ENCODE results near the gene KRT12.

KRT12 gene

DNA sequence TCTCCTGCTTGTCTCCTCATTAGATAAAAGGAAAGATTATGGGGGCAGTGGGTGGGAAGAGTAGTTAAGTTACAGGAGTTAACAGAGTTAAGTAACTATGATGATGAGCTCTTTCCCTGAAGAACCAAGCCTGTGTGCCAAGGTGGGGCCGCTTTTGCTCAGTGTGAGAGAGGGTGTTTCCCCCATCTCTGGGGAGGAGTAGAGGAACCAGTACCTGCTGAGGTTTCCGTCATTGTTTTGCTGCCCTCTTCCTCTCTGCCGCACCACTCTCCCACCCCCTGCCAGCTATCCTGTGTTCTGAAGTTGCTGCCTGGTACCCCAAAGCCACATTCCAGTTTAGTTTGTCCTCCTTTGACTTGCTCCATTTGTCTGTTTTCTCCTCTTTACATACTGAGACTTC, 23.8 kb downstream of the KRT12 start:
- no peak for DNase-seq (ENCODE audit: low spot score)

DNA sequence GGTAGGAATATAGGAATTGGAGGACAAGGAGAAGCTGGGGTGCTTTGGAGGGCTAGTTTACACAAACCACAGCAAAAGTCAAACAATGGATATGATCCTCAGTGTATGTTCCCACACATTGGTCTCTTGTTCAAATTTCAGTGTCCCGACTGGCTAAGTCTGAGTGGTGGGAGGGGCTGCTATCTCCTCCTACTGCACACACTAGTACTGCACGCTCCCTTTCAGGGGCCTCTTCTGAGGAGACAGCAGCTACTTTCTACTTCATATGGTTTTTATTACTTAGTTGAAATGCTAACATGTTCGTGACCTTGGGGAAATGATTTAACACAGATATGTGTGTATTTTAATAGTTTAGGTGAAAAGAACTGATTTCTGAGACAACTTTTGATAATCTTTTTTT, 25.8 kb downstream of the KRT12 start:
- DNase-seq (ENCODE audit: low spot score): no peak

DNA sequence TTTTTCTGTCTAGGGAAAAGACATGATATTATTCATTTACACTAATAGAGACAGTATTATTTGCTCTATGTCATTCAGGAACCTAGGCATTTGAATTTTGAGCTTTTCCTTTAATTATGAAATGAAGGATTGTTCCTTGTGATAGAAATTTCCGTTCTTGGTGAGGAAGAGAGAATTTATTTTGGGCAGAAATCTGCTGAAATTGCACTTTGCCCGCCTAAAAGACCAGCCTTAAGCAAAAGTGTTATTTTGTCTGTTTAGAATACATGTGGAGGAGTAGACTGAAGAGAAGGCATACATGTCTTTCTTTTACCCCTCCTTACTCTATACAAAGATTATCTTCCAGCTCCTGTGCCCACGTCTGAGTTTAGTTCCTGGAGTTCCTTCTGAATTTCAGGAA, 27.8 kb downstream of the KRT12 start:
- no peak for DNase-seq (ENCODE audit: low spot score)

DNA sequence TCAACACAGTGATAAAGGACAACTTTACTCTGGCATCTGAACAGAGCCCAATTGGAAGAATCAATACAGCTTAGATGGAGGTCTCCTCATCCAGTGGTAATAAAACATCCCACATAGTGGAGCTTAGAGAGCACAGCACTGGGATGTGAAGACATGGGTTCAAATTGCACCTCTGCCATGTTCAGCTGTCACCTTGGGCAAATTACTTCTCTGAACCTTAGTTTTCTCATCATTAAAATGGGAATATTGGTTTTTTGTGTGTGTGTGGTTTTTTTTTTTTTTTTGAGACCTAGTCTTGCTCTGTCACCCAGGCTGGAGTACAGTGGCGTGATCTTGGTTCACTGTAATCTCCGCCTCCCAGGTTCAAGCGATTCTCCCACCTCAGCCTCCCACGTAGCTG, 31.0 kb downstream of the KRT12 start:
- DNase-seq (ENCODE audit: low spot score): no peak

DNA sequence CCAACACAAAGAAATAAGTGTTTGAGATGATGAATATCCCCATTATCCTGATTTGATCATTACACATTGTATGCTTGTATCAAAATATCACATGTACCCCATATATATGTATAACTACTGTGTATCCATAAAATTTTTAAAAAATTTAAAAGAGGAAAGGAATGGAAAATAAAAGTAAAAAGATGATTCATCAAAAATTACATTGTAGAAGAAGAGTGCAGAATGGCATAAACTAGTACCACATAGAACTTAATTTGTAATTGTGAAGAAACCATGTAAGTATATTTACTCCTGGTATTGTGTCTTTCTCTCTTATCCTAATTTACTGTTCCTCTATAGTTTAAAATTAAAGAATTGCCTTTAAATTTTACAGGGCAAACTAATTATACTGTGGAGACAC, 33.1 kb downstream of the KRT12 start:
- no peak for DNase-seq (ENCODE audit: low spot score)

DNA sequence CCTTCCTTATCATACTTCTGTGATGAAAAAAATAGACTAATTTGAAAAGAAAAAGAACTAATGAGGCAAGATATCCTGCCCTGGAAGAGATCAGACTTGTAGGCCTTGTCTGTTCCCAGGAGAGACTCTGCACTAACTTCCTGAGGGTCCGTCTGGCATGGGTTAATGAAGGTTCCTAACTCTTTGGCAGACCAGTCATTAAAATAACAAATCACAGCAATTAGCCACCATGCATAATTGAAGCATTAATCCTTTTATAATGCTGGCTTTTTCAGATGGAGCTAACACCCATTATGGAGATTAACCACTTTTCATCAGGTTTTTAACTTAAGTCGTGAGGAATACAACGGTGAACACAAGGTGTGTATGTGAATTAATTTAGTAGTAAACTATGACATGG, 34.2 kb downstream of the KRT12 start:
- DNase-seq (ENCODE audit: low spot score): no peak

DNA sequence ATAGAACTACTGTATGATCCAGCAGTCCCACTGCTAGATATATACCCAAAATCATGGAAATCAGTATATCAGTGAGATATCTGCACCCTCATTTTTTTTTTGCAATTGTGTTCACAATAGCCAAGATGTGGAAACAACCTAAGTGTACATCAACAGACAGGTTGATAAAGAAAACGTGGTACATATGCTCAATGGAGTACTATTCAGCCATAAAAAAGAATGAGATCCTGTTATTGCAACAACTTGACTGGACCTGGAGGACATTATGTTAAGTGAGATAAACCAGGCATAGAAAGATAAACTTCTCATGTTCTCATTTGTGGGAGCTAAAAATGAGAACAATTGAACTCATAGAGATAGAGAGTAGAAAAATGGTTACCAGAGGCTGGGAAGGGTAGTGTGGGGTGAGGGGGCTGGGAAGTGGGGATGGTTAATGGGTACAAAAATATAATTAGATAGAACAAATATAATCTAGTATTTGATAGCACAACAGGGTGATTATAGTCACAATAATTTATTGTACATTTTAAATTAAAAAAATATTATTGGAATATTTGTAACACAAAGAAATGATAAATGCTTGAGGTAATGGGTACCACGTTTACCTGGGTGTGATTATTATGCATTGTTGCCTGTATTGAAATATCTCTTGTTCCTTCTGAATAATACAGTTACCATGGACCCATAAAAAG, 36.8 kb downstream of the KRT12 start:
- DNase-seq (ENCODE audit: low spot score): no peak

DNA sequence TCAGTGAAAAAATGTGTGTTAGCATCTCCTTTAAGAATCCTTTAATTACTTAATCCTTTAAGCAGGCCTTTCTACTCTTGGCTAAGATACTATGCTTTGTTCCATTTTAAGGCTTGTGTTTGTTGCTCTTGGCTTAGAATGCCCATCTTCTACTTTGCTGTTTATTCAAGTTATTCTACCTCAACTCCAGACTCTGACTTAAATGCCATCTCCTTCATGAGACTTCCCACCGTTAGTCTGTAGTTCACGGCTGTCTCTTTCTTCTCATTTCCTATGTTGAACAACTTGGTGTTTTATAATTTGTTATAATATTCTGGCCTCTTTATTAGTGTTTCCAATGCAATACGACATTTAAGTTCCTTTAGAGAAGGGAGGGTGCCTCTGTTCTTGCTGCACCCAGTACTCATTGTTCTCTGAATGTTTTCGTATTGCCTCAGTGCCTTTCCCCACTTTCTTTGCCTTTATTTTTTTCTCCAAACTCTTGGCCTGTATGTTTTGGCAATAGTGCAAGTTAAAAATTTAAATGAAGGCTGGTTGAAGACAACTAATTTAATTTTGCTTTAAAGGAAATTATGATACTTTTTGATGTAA, 38.5 kb downstream of the KRT12 start:
- DNase-seq (ENCODE audit: low spot score): no peak

DNA sequence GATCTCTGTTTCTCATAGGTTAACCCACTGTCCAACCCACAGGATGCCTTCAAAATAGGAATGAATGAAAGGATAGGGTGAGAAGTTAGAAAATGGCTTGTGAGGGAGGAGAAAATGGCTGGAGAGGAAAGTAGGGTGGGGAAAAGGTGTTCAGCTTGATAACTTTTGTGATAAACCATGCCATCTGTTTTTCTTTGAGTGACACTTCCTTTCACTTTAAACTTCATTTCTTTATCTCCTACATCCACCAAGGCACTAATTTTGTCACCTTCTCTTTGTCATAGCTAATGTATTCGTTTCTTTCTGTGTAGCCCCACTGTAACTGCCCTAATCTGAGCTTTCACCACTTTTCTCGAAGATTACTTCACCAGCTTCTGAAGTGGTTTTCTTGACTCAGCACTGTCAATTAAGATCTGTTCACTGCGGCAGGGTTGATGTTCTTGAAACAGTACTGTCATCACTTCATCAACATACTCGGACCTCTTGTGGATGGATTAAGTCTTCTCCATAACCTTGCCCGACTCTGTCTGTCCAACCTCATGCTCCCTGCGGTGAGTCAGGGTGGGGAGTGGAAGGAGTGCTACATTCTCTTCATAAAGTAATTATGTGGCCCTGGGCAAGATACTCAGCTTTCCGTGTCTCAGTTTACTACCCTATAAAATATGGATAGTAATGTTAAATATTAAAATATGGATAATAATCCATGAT, 39.1 kb downstream of the KRT12 start:
- no peak for DNase-seq (ENCODE audit: low spot score)

DNA sequence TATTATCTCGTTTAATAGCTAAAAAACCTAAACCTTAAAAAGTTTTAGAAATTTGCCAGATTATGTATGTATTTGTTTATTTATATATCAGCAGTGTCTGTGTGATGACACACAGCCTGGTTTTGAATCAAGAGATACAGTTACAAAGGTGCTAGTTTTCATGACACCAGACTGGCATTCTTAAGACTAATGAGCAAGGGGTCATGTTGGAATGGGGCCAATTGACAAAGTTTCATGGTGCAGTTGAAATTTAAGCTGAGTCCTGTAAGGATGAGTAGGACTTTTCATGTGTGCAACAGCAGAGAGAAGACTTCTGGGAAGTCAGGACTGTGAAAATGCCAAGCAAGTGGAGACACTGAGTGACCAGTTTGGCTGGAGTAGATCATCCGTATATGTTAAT, 41.4 kb downstream of the KRT12 start:
- DNase-seq (ENCODE audit: low spot score): no peak

DNA sequence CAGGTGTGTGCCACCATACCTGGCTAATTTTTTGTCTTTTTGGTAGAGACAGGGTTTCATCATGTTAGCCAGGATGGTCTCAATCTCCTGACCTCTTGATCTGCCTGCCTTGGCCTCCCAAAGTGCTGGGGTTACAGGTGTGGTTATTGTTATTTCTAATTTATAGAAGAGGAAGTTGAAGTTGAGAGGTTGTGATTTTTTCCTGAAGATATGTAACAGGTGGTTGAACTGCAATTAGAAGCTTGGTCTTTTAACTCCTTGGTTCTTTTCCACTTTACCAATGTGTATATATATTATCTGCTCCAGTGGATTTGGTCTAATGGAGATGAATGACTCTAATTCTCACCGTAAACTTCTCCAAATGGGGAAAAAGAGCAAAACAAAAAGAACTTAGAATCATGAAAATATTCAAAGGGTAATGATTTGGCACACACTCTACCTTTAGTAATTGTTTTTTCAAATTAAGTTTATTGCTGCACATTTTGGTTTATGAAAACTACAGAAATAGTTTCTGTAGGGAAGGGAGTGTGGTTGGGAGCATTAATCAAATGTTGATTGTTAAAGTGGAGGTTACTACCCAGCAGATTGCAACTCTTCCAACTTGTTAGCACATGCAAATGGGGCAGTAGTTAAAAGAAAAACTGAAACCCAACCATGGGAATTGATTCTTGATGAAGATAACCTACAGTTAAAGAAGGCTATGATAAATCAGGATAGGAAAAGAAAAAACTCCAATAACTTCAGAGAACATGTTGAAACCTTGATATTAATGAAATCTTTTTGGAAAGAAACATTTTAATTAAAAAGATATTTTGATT, 42.8 kb downstream of the KRT12 start:
- no peak for DNase-seq (ENCODE audit: low spot score)

DNA sequence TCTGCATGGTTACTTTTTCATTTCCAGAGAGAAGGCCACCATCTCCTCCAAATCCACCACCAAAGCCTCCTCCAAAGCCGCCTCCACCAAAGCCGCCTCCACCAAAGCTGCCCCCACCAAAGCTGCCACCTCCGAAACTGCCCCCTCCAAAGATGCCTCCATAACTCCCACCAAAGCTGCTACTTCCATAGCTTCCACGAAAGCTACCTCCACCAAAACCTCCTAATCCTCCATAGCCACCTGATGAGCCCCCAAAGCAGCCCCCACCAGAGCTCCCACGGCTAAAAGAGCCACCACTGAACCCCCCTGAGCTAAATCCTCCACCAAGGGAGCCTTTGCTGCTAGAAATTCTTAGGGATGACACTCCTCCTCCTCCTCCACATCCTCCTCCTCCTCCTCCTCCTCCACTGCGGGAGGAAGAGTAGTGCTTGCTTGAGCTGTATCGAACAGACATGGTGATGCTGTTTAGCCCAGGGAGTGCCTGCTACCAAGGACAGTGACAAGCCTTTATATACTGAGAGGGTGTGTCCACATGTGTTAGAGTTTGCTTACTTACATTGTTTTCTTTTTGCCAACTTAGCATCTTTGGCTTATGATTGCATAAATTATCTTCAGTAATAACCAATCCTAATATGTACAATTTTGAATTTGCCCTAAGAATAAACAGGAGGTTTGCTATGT, 44.8 kb downstream of the KRT12 start, which contains the start of gene KRT10:
TSS of gene KRT10 (minus strand) at position 483 of the 681 bp plus-strand sequence. CDS start at position 454, 29 bp downstream.
- DNase-seq (ENCODE audit: low spot score): no peak

DNA sequence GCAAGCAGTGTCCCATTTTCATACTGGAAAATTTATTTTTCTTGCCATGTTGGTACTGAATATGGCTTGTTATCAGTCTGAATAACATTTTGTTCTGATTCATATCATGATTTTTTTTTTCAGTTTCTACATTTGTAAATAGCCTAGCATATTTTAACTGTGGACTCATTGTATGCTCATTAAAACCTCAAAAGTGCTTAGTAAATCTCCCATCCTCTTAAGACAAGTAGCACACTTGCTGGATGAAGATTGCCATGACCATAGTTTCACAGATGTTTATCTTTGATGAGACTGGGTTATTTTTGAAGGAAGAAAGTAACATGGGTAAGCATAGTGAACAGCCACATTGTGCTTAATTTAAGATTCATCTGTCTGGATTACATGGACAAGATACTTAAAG, 45.5 kb downstream of the KRT12 start:
- DNase-seq (ENCODE audit: low spot score): no peak

DNA sequence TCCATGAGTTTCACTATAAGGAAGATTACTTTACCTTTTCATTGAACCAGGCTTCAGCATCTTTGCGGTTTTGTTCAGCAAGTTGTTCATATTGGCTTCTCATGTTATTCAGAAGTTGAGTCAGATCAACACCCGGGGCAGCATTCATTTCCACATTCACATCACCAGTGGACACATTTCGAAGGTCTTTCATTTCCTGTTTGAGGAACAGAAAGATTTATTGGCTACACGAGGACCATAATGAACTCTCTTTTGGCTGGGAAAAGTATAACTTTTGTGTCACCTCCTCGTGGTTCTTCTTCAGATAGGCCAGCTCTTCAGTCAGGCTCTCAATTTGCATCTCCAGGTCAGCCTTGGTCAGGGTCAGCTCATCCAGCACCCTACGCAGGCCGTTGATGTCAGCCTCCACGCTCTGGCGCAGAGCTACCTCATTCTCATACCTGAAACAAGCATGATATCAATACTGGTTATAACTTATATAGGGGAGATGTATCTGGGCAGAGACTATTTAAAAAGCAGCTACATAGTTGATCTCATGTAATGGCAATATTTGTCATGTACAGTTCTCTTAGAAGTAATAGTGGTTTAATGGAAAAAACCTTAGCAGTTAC, 46.7 kb downstream of the KRT12 start:
- no peak for DNase-seq (ENCODE audit: low spot score)

DNA sequence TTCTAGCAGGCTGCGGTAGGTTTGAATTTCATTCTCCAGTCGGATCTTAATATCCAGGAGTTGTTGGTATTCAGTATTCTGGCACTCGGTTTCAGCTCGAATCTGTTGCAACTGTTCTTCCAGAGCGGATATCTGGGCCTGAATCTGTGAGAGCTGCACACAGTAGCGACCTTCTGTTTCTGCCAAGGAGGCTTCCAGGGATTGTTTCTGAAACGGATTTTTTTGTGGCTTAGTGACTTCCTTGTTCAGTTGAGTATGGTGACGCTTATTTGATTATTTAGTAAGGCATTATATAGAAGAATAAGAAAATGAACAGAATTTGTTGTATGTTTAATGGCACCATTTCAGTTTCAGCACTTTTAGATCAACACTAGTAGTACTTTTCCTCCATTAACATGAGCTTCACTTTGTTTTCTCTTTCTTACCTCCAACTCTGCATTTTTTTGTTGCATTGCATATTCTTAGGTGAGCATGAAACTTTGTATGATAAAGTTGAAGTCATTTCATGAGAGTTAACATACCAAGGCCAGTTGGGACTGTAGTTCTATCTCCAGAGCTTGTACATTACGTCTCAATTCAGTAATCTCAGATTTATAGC, 47.4 kb downstream of the KRT12 start:
- no peak for DNase-seq (ENCODE audit: low spot score)

DNA sequence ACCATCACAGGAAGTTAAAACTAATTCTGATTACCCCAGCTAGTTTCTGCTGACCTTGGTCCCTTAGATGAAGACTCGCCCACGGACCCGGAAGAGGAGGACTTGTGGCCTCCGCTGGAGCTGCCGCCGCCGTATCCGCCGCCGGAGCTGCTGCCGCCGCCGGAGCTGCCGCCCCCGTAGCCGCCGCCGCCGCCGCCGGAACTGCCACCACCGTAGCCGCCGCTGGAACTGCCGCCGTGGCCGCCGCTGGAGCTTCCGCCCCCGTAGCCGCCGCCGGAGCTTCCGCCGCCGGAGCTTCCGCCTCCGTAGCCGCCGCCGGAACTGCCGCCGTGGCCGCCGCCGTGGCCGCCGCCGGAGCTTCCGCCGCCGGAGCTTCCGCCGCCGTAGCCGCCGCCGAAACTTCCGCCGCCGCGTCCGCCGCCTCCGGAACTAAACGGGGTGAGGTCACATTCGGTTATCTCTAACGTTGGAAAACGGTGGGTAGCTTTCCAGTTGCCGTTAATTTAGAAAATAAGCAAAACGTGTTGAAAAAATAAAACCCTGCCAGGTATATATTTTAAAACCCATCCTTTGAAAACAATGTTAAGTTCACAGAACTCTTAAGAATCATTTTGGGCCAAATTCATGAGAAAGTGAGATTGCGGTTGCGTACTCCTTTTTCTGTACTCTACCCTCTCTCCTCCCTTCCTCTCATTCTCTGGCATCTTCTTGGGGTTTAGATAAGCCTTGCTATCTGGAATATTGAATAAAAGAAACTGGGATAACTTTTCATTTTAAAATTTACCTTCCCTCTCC, 48.1 kb downstream of the KRT12 start:
- DNase-seq (ENCODE audit: low spot score): peak; percentile 81

DNA sequence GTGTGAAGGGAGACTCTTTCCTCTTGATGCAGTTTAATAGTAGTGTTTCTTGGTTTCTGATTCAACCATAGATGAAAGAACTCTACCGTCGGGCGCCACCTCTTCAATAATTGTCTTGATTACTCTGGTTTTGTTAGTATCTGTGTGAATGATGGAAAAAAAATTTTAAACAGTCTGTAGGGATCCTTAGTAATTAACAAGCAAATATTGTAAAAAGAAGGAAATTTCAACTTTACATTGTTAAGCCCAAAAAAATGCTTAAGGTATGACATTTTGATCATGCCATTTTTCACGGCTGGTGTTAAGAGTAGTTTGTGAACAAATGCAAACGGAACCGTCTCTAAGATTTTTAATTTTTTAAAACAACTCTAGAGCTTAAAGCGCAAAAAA, 48.7 kb downstream of the KRT12 start:
- no peak for DNase-seq (ENCODE audit: low spot score)

DNA sequence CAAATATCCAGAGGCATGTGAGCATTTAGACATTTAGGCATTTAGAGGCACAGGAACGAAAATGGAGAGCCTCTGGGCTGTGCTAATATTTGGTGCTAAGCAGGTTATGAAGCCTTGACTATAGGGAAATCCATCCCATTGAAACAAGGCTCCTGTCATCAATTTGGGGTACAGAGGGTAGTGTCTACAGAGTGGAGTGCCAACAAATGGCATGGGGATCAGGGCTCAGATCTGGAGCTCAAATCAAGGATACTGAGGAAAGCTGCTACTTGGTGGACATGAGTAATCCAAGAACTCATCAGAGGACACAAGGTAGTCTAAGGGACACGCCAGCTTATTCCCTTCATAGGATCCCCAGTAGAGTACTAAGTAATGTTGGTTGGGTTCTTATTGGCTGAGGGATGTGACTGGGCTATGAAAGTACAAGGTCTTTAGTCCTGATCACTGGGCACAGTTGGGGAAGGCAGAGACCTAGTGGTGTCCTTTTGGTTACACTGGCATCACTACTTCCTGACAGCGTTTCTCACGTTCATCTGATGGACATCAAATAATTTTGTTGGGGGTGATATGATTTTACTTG, 49.8 kb downstream of the KRT12 start:
- no peak for DNase-seq (ENCODE audit: low spot score)

DNA sequence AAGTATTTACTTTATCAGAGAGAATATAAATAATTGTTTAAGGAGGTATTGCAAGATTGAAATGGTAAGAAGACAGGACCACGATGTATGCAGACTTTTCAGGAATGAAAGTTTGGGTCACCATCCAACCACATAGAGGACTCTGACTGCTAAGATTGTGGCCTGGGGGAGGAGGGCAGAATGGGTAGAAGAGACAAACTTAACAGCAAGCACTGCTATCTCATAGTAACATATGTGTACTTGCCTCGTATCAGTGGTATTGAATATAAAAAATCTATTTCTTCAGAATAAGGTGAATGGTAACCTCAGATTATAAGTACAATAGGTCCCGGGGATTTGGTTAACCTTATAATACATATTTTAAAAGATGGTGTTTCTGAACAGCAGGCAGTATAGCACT, 50.5 kb downstream of the KRT12 start:
- DNase-seq (ENCODE audit: low spot score): no peak

DNA sequence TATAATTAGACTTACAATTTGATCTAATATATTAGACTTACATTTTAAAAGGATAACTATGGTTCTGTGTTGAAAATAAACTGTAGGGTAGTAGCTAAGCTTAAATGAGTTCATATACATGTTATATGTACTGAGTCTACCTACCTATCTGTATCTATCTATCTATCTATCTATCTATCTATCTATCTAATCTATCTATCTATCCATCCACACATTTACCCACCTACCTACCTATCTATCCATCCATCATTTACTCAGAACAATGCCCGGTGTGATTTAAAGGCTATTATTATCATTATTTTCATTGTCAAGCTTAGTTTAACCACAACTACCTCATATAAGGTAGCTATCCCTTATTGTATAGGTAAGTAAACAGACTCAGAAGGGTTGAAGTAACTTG, 51.6 kb downstream of the KRT12 start:
- DNase-seq (ENCODE audit: low spot score): no peak
